ENCODE measurements around the gene NFE2L3. TPM values are rescaled to one million over a fixed set of nuclear protein-coding genes. Genes with fewer than 3 reads are reported as not detected.

The NFE2L3 gene
- total and polyA plus RNA-seq, 4 donors = 0.32 to 1.9 (median 1.3) TPM

DNA sequence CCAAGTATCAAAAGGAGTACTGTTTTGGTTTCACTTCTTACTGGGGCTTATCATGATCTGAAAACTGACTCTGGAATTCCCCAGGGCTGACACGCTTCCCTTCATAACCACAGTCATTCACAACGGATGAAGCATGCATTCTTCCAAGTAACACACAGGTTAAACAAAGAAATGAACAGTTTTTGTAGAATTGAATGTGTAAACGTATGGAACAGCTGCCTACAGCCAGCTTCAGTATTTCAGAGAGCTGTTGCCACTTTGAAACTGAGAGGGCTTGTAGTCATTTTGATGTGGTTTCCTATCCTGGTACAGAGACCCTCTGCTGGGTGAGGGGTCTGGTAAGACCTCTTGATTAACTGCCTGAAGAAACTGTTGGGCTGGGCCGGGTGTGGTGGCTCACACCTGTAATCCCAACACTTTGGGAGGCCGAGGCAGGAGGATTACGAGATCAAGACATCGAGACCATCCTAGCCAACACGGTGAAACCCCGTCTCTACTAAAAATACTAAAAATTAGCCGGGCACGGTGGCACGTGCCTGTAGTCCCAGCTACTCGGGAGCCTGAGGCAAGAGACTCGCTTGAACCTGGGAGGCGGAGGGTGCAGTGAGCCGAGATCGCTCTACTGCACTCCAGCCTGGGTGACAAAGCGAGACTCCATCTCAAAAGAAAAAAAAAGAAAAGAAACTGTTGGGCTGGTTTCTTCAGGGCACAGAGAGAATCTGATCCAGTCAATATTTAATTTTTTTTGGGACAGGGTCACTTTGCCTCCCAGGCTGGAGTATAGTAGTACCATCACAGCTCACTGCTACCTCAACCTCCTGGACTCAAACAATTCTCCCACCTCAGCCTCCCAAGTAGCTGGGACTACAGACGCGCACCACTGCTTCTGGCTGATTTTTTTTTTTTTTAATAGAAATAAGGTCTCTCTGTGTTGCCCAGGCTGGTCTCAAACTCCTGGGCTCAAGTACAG lies 4.7 kb downstream of the NFE2L3 start:
- no peak for DNase-seq (ENCODE audit: low spot score)
- H3K36me3 ChIP-seq (ENCODE audit: control insufficient read depth in 4 of 4, insufficient read depth in 3 of 4, low read depth in 1 of 4, low read length in 3 of 4) = no peaks in the 10 kb centered on the region
- H3K9ac ChIP-seq (ENCODE audit: low read depth in 1 of 2, low read length in 2 of 2) = peak overlapping the region in 1 of 2 donors; percentile 9
- H3K27ac ChIP-seq (ENCODE audit: low read depth in 1 of 2, low read length in 2 of 2) = no peak overlapping the region
- peaks cover 0 to 10% (median 9%) of the 10 kb centered on the region in 4 donors for H3K4me1 ChIP-seq (ENCODE audit: control insufficient read depth in 4 of 4, insufficient read depth in 4 of 4, low read length in 3 of 4)
- H3K4me3 ChIP-seq (ENCODE audit: low read depth in 1 of 3, low read length in 3 of 3) = no peak overlapping the region
- no peak for TF ChIP-seq ATF3 (IDR thresholded peaks at IDR 0.05)
- TF ChIP-seq RXRA (IDR thresholded peaks at IDR 0.05) = no peak
- no peak for TF ChIP-seq RAD21 (IDR thresholded peaks at IDR 0.05)
- TF ChIP-seq MAX (IDR thresholded peaks at IDR 0.05) = no peak
- no peak for TF ChIP-seq EGR1 (IDR thresholded peaks at IDR 0.05; ENCODE audit: low read depth in 2 of 2)
- TF ChIP-seq JUND (IDR thresholded peaks at IDR 0.05) = no peak
- no peak for TF ChIP-seq HNF4A (conservative IDR thresholded peaks at IDR 0.05)
- no peak for TF ChIP-seq SP1 (IDR thresholded peaks at IDR 0.05)
- TF ChIP-seq REST (IDR thresholded peaks at IDR 0.05) = no peak
- TF ChIP-seq TAF1 (conservative IDR thresholded peaks at IDR 0.05) = no peak
- TF ChIP-seq, protein P1, sequence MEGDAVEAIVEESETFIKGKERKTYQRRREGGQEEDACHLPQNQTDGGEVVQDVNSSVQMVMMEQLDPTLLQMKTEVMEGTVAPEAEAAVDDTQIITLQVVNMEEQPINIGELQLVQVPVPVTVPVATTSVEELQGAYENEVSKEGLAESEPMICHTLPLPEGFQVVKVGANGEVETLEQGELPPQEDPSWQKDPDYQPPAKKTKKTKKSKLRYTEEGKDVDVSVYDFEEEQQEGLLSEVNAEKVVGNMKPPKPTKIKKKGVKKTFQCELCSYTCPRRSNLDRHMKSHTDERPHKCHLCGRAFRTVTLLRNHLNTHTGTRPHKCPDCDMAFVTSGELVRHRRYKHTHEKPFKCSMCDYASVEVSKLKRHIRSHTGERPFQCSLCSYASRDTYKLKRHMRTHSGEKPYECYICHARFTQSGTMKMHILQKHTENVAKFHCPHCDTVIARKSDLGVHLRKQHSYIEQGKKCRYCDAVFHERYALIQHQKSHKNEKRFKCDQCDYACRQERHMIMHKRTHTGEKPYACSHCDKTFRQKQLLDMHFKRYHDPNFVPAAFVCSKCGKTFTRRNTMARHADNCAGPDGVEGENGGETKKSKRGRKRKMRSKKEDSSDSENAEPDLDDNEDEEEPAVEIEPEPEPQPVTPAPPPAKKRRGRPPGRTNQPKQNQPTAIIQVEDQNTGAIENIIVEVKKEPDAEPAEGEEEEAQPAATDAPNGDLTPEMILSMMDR (IDR thresholded peaks at IDR 0.05; ENCODE audit: low read depth, low read length, missing input control) = no peak
- TF ChIP-seq, protein P2, sequence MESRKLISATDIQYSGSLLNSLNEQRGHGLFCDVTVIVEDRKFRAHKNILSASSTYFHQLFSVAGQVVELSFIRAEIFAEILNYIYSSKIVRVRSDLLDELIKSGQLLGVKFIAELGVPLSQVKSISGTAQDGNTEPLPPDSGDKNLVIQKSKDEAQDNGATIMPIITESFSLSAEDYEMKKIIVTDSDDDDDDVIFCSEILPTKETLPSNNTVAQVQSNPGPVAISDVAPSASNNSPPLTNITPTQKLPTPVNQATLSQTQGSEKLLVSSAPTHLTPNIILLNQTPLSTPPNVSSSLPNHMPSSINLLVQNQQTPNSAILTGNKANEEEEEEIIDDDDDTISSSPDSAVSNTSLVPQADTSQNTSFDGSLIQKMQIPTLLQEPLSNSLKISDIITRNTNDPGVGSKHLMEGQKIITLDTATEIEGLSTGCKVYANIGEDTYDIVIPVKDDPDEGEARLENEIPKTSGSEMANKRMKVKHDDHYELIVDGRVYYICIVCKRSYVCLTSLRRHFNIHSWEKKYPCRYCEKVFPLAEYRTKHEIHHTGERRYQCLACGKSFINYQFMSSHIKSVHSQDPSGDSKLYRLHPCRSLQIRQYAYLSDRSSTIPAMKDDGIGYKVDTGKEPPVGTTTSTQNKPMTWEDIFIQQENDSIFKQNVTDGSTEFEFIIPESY (IDR thresholded peaks at IDR 0.05) = no peak
- TF ChIP-seq FOXA2 (IDR thresholded peaks at IDR 0.05) = no peak
- no peak for TF ChIP-seq YY1 (IDR thresholded peaks at IDR 0.05)
- no peak for TF ChIP-seq FOXA1 (IDR thresholded peaks at IDR 0.05)
- WGBS = 77% methylated on average over 20 of the region's 20 CpGs
- no peaks in the 10 kb centered on the region for H3K9me3 ChIP-seq (ENCODE audit: control insufficient read depth in 4 of 4, low read length in 3 of 4)
- peaks cover 0 to 3% (median 0%) of the 10 kb centered on the region in 4 donors for H3K27me3 ChIP-seq (ENCODE audit: control insufficient read depth in 4 of 4, insufficient read depth in 4 of 4, low read length in 3 of 4)
